WTC11 (cell line): ENCODE data around the gene SCYL3. TPM values are rescaled to one million over a fixed set of nuclear protein-coding genes. Genes with fewer than 3 reads are reported as not detected.

Source experiments
- ATAC-seq: fragments of 200-7000 bp; cut with Tn5 transposase; 2 replicates; pipeline ENCODE4 v1.10.0; 2021; ENCODE audit warnings: mild to moderate bottlenecking, moderate library complexity
- CTCF ChIA-PET: fragments of 300-600 bp; sonication (Branson Sonifier 250); formaldehyde crosslinking; loops from one replicate; lab custom pipeline; 2021; ENCODE audit warnings: antibody characterized with exemption; lab: Charles Lee
- POLR2A ChIA-PET: fragments of 350-600 bp; sonication (Branson Sonifier 250); formaldehyde crosslinking; loops from one replicate; lab custom pipeline; 2021; ENCODE audit warnings: antibody characterized with exemption; lab: Charles Lee
- DNase-seq: peaks from one replicate; pipeline ENCODE4 v3.0.0; 2021; ENCODE audit warnings: low spot score
- H3K27ac Mint-ChIP-seq: 2 replicates; pipeline ENCODE4 v1.8.0; 2021; ENCODE audit warnings: mixed read lengths
- H3K27me3 Mint-ChIP-seq: 2 replicates; pipeline ENCODE4 v1.8.0; 2021; ENCODE audit warnings: low read depth, mild to moderate bottlenecking, moderate library complexity, mixed read lengths
- H3K36me3 Mint-ChIP-seq: 2 replicates; pipeline ENCODE4 v1.8.0; 2021; ENCODE audit warnings: mixed read lengths
- H3K4me1 Mint-ChIP-seq: 2 replicates; pipeline ENCODE4 v1.8.0; 2022; ENCODE audit warnings: mixed read lengths
- H3K4me3 Mint-ChIP-seq: 2 replicates; pipeline ENCODE4 v1.8.0; 2021; ENCODE audit warnings: mild to moderate bottlenecking, moderate library complexity, mixed read lengths
- H3K9me3 Mint-ChIP-seq: 2 replicates; pipeline ENCODE4 v1.8.0; 2021; ENCODE audit warnings: mixed read lengths
- CBFB ChIP-seq: sonication (generic); formaldehyde crosslinking; IDR thresholded peaks from 2 replicates; pipeline ENCODE4 v1.8.1; 2022; ENCODE audit warnings: mild to moderate bottlenecking, low read depth, missing genetic modification reagents
- ELF4 ChIP-seq: sonication (generic); formaldehyde crosslinking; IDR thresholded peaks from 2 replicates; pipeline ENCODE4 v1.8.1; 2022; ENCODE audit warnings: low read depth, mild to moderate bottlenecking, moderate library complexity, missing genetic modification reagents
- ESRRA ChIP-seq: sonication (generic); formaldehyde crosslinking; IDR thresholded peaks from 2 replicates; pipeline ENCODE4 v1.8.1; 2022; ENCODE audit warnings: mild to moderate bottlenecking, missing genetic modification reagents, borderline replicate concordance
- FOXJ3 ChIP-seq: sonication (generic); formaldehyde crosslinking; IDR thresholded peaks from 2 replicates; pipeline ENCODE4 v1.9.0; 2021; ENCODE audit warnings: missing genetic modification reagents, mild to moderate bottlenecking, borderline replicate concordance
- GRHL2 ChIP-seq: fragments of 250-450 bp; sonication (Bioruptor Pico); IDR thresholded peaks from 2 replicates; pipeline ENCODE4 v1.8.0; 2022; ENCODE audit warnings: mild to moderate bottlenecking, moderate library complexity; ENCODE audit not compliant: insufficient replicate concordance, severe bottlenecking
- HMGA2 ChIP-seq: fragments of 250-450 bp; sonication (Bioruptor Pico); IDR thresholded peaks from 2 replicates; pipeline ENCODE4 v1.4.0; 2021; ENCODE audit warnings: mild to moderate bottlenecking, moderate library complexity
- IRF2 ChIP-seq: sonication (generic); formaldehyde crosslinking; IDR thresholded peaks from 2 replicates; pipeline ENCODE4 v1.8.0; 2022; ENCODE audit warnings: low read depth, missing genetic modification reagents, borderline replicate concordance
- JAZF1 ChIP-seq: fragments of 250-450 bp; sonication (Bioruptor Pico); IDR thresholded peaks from 2 replicates; pipeline ENCODE4 v1.9.0; 2021; ENCODE audit warnings: moderate library complexity, mild to moderate bottlenecking, inconsistent platforms
- KAT7 ChIP-seq: sonication (generic); formaldehyde crosslinking; IDR thresholded peaks from 2 replicates; pipeline ENCODE4 v1.8.1; 2023; ENCODE audit warnings: missing genetic modification reagents, mild to moderate bottlenecking, borderline replicate concordance
- NFYB ChIP-seq: sonication (generic); formaldehyde crosslinking; conservative IDR thresholded peaks from 2 replicates; pipeline ENCODE4 v1.8.0; 2022; ENCODE audit warnings: low read depth, missing genetic modification reagents
- NR3C1 ChIP-seq: sonication (generic); formaldehyde crosslinking; conservative IDR thresholded peaks from 2 replicates; pipeline ENCODE4 v1.8.1; 2023; ENCODE audit warnings: low read depth, mild to moderate bottlenecking, missing genetic modification reagents
- RELA ChIP-seq: sonication (generic); formaldehyde crosslinking; IDR thresholded peaks from 2 replicates; pipeline ENCODE4 v1.8.1; 2022; ENCODE audit warnings: missing genetic modification reagents, mild to moderate bottlenecking, borderline replicate concordance
- SMAD3 ChIP-seq: sonication (generic); formaldehyde crosslinking; IDR thresholded peaks from 2 replicates; pipeline ENCODE4 v1.8.0; 2022; ENCODE audit warnings: missing genetic modification reagents, mild to moderate bottlenecking, borderline replicate concordance
- TEAD1 ChIP-seq: sonication (generic); formaldehyde crosslinking; IDR thresholded peaks from 2 replicates; pipeline ENCODE4 v1.8.0; 2022; ENCODE audit warnings: mild to moderate bottlenecking, missing genetic modification reagents
- USF1 ChIP-seq: sonication (generic); formaldehyde crosslinking; IDR thresholded peaks from 2 replicates; pipeline ENCODE4 v1.8.0; 2022; ENCODE audit warnings: mild to moderate bottlenecking, missing genetic modification reagents
- ZBTB21 ChIP-seq: sonication (generic); formaldehyde crosslinking; IDR thresholded peaks from 2 replicates; pipeline ENCODE4 v1.8.1; 2023; ENCODE audit warnings: mild to moderate bottlenecking, missing genetic modification reagents, borderline replicate concordance
- ZMAT4 ChIP-seq: fragments of 250-450 bp; sonication (Bioruptor Pico); IDR thresholded peaks from 2 replicates; pipeline ENCODE4 v1.9.0; 2021; ENCODE audit warnings: mild to moderate bottlenecking
- ZNF219 ChIP-seq: sonication (generic); formaldehyde crosslinking; IDR thresholded peaks from 2 replicates; pipeline ENCODE4 v1.8.0; 2023; ENCODE audit warnings: missing genetic modification reagents, mild to moderate bottlenecking, borderline replicate concordance
- ZNF232 ChIP-seq: sonication (generic); formaldehyde crosslinking; IDR thresholded peaks from 2 replicates; pipeline ENCODE4 v1.8.0; 2022; ENCODE audit warnings: mild to moderate bottlenecking, missing genetic modification reagents
- ZNF263 ChIP-seq: sonication (generic); formaldehyde crosslinking; IDR thresholded peaks from 2 replicates; pipeline ENCODE4 v1.8.1; 2022; ENCODE audit warnings: low read depth, mild to moderate bottlenecking, moderate library complexity, missing genetic modification reagents
- ZNF317 ChIP-seq: sonication (generic); formaldehyde crosslinking; IDR thresholded peaks from 2 replicates; pipeline ENCODE4 v1.8.1; 2023; ENCODE audit warnings: low read depth, mild to moderate bottlenecking, moderate library complexity, missing genetic modification reagents, borderline replicate concordance
- ZNF416 ChIP-seq: fragments of 250-450 bp; sonication (Bioruptor Pico); IDR thresholded peaks from 2 replicates; pipeline ENCODE4 v1.9.0; 2021; ENCODE audit warnings: mild to moderate bottlenecking, inconsistent platforms
- ZNF423 ChIP-seq: fragments of 250-450 bp; sonication (Bioruptor Pico); IDR thresholded peaks from 2 replicates; pipeline ENCODE4 v2.1.2; 2022; ENCODE audit warnings: mild to moderate bottlenecking, moderate library complexity
- ZNF425 ChIP-seq: fragments of 250-450 bp; sonication (Bioruptor Pico); conservative IDR thresholded peaks from 2 replicates; pipeline ENCODE4 v1.9.0; 2021; ENCODE audit warnings: mild to moderate bottlenecking
- total RNA-seq: library from RNA; stranded (reverse); gene quantifications from 3 replicates; pipeline ENCODE4 v1.2.3, GENCODE V29; 2021
- TF ChIP-seq, protein P1 (sequence below): fragments of 250-450 bp; sonication (Bioruptor Pico); IDR thresholded peaks from 2 replicates; pipeline ENCODE4 v1.9.0; 2021; ENCODE audit warnings: mild to moderate bottlenecking
- TF ChIP-seq, protein P2 (sequence below): sonication (generic); formaldehyde crosslinking; IDR thresholded peaks from 2 replicates; pipeline ENCODE4 v1.8.1; 2022; ENCODE audit warnings: low read depth, mild to moderate bottlenecking, moderate library complexity, missing genetic modification reagents, borderline replicate concordance

SCYL3 gene
- total RNA-seq, 1 experiment from 2014 or later = 5.3 TPM

DNA sequence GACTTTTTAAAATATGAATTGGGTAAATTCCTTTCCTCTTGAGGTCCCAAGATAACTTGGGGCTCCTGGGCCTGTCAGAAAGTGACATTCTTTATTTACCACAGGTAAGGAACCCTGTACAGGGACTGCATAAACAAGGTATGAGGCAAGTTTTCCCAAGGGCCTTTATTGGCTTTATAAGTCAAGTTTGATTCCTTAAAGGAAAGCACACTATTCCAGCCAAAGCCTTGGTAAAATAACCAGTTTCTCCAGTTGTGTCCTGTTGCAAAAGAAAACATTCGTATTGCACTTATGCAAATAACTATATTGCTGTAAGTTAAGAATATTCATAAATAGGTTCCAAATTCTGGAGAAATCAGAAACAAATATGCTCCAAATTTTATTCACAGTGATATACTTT, 77.1 kb downstream of the SCYL3 start:
- TF ChIP-seq ZNF425 (CRISPR knock-in tag) = no peak
- TF ChIP-seq ZBTB21 (CRISPR knock-in tag) = no peak
- no peak for TF ChIP-seq ZNF263 (CRISPR knock-in tag)
- TF ChIP-seq NR3C1 = no peak
- no peak for TF ChIP-seq ELF4 (CRISPR knock-in tag)
- no peak for TF ChIP-seq USF1
- no peak for TF ChIP-seq IRF2 (CRISPR knock-in tag)
- TF ChIP-seq ZNF416 (CRISPR knock-in tag) = no peak
- TF ChIP-seq ZMAT4 (CRISPR knock-in tag) = no peak
- TF ChIP-seq RELA = no peak
- no peak for TF ChIP-seq ESRRA (CRISPR knock-in tag)
- DNase-seq = no peak
- Mint-ChIP-seq H3K27ac (no peak overlapping the region), H3K4me1 (no peaks in the 10 kb centered on the region), H3K36me3 (peaks cover 61% of the 10 kb centered on the region), H3K4me3 (no peak overlapping the region), H3K27me3 (no peaks in the 10 kb centered on the region), H3K9me3 (peaks cover 29% of the 10 kb centered on the region)
- ChIA-PET POLR2A (no interaction called here), CTCF (no interaction called here)
- ATAC-seq = no peak

DNA sequence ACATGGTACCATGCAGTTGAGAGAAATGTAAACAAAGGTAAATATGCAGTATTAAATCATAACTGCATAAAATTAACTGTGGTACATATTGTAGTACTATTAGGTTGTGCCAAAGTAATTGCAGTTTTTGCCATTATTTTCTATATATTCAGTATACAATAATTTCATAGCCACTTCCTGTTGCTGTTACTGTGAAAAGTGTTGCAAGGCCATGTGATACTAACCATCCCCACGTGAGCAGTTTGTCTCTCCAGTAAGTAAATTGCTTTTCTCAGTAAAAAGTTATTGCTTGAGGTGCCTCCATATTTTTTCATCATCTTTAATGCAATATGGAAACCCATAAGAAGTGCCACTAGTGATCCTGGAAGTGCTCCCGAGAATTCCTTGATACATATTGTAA, 79.4 kb downstream of the SCYL3 start:
- DNase-seq (no peak), ATAC-seq (no peak)
- no peak overlapping the region for H3K4me3 Mint-ChIP-seq
- peaks cover 58% of the 10 kb centered on the region for H3K36me3 Mint-ChIP-seq
- peaks cover 29% of the 10 kb centered on the region for H3K9me3 Mint-ChIP-seq
- H3K27ac Mint-ChIP-seq = no peak overlapping the region
- POLR2A ChIA-PET = no interaction called here
- CTCF ChIA-PET = no interaction called here
- H3K27me3 Mint-ChIP-seq = no peaks in the 10 kb centered on the region
- H3K4me1 Mint-ChIP-seq = no peaks in the 10 kb centered on the region
- TF ChIP-seq TEAD1 (CRISPR knock-in tag) (no peak), GRHL2 (CRISPR knock-in tag) (no peak), ZNF219 (CRISPR knock-in tag) (no peak), JAZF1 (CRISPR knock-in tag) (no peak), NFYB (CRISPR knock-in tag) (no peak), ZNF423 (CRISPR knock-in tag) (no peak), ZNF317 (CRISPR knock-in tag) (no peak), ZNF425 (CRISPR knock-in tag) (no peak), FOXJ3 (CRISPR knock-in tag) (no peak), ZNF232 (CRISPR knock-in tag) (no peak), HMGA2 (CRISPR knock-in tag) (no peak), SMAD3 (no peak), CBFB (CRISPR knock-in tag) (no peak), KAT7 (no peak)
- TF ChIP-seq, protein P1, sequence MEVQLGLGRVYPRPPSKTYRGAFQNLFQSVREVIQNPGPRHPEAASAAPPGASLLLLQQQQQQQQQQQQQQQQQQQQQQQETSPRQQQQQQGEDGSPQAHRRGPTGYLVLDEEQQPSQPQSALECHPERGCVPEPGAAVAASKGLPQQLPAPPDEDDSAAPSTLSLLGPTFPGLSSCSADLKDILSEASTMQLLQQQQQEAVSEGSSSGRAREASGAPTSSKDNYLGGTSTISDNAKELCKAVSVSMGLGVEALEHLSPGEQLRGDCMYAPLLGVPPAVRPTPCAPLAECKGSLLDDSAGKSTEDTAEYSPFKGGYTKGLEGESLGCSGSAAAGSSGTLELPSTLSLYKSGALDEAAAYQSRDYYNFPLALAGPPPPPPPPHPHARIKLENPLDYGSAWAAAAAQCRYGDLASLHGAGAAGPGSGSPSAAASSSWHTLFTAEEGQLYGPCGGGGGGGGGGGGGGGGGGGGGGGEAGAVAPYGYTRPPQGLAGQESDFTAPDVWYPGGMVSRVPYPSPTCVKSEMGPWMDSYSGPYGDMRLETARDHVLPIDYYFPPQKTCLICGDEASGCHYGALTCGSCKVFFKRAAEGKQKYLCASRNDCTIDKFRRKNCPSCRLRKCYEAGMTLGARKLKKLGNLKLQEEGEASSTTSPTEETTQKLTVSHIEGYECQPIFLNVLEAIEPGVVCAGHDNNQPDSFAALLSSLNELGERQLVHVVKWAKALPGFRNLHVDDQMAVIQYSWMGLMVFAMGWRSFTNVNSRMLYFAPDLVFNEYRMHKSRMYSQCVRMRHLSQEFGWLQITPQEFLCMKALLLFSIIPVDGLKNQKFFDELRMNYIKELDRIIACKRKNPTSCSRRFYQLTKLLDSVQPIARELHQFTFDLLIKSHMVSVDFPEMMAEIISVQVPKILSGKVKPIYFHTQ (CRISPR knock-in tag) = no peak
- TF ChIP-seq, protein P2, sequence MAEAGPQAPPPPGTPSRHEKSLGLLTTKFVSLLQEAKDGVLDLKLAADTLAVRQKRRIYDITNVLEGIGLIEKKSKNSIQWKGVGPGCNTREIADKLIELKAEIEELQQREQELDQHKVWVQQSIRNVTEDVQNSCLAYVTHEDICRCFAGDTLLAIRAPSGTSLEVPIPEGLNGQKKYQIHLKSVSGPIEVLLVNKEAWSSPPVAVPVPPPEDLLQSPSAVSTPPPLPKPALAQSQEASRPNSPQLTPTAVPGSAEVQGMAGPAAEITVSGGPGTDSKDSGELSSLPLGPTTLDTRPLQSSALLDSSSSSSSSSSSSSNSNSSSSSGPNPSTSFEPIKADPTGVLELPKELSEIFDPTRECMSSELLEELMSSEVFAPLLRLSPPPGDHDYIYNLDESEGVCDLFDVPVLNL (CRISPR knock-in tag) = no peak
